GM18519 (cell line): ENCODE data around the gene ARHGAP25.

Experiments
- ATAC-seq: cut with Tn5 transposase; IDR thresholded peaks from one replicate; pipeline ENCODE4 v1.9.1; 2021; ENCODE audit warnings: mild to moderate bottlenecking, moderate library complexity; ENCODE audit not compliant: unreplicated experiment, low FRiP score

Gene ARHGAP25

GRCh38 chr2:68734688-68735525, at the start of gene ARHGAP25:
Gene ARHGAP25, plus strand, starts transcription at chr2:68734811. Its CDS starts 389 bp downstream, at chr2:68735200.
- ATAC-seq: peak; percentile 27

- ATAC-seq: no peak
Measured at GRCh38 chr2:68686178-68686577, 48.4 kb upstream of the ARHGAP25 start.

- ATAC-seq: no peak
Measured at GRCh38 chr2:68687018-68687417, 47.6 kb upstream of the ARHGAP25 start.

GRCh38 chr2:68689553-68690537, 44.8 kb upstream of the ARHGAP25 start:
- peak; percentile 89 for ATAC-seq

- ATAC-seq: no peak
Measured at GRCh38 chr2:68690851-68691250, 43.8 kb upstream of the ARHGAP25 start.

GRCh38 chr2:68692511-68692910, 42.1 kb upstream of the ARHGAP25 start:
- ATAC-seq: no peak

- ATAC-seq: no peak
Measured at GRCh38 chr2:68693951-68694350, 40.7 kb upstream of the ARHGAP25 start.

- no peak for ATAC-seq
Measured at GRCh38 chr2:68695971-68696370, 38.6 kb upstream of the ARHGAP25 start.

- ATAC-seq: no peak
Measured at GRCh38 chr2:68696554-68696953, 38.1 kb upstream of the ARHGAP25 start.

- ATAC-seq: no peak
Measured at GRCh38 chr2:68698567-68699377, 35.8 kb upstream of the ARHGAP25 start.

GRCh38 chr2:68700560-68700959, 34.1 kb upstream of the ARHGAP25 start:
- no peak for ATAC-seq

- ATAC-seq: no peak
Measured at GRCh38 chr2:68706637-68707036, 28.0 kb upstream of the ARHGAP25 start.

- no peak for ATAC-seq
Measured at GRCh38 chr2:68708629-68709028, 26.0 kb upstream of the ARHGAP25 start.

- ATAC-seq: no peak
Measured at GRCh38 chr2:68709421-68709911, 25.1 kb upstream of the ARHGAP25 start.

GRCh38 chr2:68710336-68710735, 24.3 kb upstream of the ARHGAP25 start:
- ATAC-seq: no peak

GRCh38 chr2:68710756-68711155, 23.9 kb upstream of the ARHGAP25 start:
- ATAC-seq: no peak

- peak; percentile 46 for ATAC-seq
Measured at GRCh38 chr2:68714866-68715265, 19.7 kb upstream of the ARHGAP25 start.

GRCh38 chr2:68715353-68716041, 19.1 kb upstream of the ARHGAP25 start:
- ATAC-seq: peak; percentile 40

- no peak for ATAC-seq
Measured at GRCh38 chr2:68716604-68717304, 17.9 kb upstream of the ARHGAP25 start.
